NCI-H2171 treated with DMSO at 0.1 percent for 48 hours (cell line): ENCODE results near the gene ESRRB.

Source experiments
- DNase-seq: peaks from one replicate; lab custom pipeline; 2025; lab: John Stamatoyannopoulos, UW

The ESRRB gene

DNA sequence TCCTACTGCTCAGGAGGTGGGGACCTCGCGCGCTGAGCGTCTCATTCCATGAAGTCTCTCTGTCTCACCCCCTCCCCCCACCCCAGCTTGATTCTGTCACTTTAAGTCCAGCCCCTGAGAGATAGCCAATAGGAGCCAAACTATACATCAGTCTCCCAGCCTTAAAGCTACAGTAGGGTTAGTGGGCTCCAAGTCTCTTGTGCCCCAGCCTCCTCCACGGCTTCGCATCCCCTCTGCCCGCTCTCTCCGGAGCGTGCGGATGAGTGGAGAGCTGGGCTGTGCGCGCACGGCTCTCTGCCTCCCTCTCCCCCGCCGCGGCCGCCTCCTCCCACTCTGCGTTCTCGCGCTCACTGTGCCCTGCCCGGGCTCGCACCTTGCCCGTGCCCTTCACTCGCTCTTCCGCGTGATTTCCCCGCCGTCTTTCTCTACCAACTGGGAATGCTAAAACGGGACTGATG is at the start of gene ESRRB:
ESRRB (plus strand) TSS at position 191 of the 458 bp plus-strand sequence; CDS start at position 456, 265 bp downstream.
- DNase-seq = no peak

DNA sequence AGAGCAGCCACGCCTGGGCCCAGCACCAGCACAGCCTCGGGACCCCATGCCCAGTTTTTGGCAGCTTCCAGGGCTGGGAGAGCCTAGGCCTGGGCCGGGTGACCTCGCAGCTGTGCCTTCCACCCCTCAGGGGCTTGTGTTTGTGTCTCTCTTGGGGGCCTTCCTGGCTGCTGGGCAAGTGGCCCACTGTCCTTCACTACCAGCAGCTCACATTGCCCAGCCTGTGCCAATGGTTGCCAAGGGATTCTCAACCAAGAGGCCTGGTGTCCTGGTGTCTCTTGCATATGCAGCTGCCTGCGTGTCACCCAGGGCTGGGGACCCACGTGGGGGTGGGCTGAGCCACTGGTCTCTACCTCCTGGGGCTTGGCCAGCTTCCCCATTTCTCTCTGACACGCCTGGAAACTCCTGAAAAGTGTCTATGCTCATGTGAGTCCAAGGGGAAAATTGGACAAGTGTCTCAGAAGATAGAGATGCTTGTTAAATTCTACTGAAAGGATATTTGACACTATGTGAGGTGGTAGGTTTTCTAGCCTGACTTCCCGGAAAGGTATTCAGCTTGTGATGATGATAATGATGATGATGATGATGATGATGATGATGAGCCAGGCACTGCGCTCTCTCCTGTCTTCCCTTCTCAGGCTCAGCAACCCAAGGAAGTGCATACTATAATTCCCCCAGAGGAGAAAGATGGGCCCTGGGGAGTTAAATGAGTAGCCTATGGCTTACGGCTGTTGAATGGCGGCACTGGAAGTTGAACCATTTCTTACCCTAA is 48.8 kb upstream of the ESRRB start:
- no peak for DNase-seq

DNA sequence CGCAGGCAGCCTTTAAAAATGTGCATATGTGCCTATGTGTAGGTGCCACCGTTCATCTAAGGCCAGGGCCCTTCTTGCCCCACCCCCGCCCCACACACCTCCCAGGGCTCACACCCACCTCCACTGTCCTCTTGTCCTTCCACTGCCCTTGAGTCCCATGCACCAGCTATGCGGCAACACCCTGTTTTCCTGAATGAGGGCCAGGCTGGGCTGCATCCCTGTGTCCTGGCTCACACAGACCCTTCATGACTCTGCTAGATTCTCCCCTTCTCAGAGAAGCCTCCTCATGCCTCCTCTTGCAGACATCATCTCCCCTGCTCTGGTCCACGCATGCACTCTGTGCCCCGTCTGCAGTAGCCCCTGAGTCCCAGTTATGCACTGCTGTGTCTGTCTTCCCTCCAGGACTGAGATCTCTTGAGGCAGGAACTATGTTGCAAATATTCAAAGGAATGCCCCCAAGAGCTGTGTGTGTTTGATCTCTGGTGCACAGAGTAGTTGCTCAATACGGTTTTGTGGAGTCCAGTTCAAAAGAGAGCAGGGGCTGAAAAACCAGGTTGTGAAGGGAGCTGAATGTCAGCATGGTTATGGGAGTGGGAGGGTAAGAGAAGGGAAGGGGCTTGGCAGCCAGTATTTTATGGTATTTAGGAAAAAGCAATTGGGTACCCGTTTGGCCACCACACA is 47.3 kb upstream of the ESRRB start:
- DNase-seq = no peak

DNA sequence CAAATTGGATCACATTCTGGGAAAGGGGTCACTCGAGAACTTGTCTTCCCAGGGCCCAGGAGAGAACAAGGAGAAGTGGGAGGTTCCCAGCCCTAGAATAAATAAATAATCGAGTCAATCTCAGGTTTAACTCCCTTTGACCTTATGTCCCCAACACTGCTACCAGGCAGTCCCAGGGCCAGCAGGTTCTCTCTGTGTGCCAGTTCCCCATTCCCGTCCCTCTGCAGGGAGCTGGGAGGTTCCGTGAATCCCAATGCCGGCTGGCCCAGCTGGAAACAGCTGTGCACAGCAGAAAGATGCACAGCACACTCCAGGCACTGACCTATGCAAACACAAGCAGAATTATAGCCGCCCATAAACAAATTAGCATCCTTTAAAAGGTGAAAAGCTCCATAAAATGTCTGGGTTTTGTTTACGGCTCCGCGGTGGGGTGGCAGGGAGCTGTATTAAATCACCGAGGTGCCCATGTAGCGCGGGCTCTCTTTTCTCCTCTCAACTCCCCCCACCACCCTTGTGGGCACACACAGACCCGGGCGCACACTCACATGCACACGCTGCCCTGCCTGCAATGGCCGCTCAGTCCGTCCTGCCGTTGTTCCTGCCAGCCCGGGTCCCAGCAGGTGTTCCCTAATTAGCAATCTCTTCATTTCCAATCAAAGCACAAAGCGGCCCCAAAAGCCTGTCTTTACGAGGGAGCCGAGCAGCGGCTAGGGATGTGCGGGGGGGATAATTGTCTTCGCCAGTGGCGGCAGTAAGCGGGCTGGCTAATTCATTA is 46.6 kb upstream of the ESRRB start:
- peak; percentile 57 for DNase-seq

DNA sequence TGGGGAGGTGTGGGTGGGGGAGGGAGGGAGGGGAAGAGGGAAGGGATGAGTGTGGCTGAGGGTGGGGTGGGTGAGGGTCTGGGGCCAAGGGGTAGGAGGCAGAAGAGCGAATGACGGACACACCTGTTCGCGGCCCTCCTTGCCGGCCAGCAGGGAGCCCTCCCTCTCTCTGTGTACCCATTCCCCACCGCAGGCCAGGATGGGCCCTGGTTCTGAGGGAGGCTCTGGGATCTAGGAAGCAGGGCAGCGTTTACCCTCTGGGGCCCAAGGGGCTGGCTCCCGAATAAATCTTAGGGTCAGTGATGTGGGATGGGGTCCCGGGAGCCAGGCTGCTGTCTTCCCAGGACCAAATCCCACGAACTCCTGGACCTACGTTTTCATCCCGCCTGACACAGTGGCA is 46.0 kb upstream of the ESRRB start:
- no peak for DNase-seq

DNA sequence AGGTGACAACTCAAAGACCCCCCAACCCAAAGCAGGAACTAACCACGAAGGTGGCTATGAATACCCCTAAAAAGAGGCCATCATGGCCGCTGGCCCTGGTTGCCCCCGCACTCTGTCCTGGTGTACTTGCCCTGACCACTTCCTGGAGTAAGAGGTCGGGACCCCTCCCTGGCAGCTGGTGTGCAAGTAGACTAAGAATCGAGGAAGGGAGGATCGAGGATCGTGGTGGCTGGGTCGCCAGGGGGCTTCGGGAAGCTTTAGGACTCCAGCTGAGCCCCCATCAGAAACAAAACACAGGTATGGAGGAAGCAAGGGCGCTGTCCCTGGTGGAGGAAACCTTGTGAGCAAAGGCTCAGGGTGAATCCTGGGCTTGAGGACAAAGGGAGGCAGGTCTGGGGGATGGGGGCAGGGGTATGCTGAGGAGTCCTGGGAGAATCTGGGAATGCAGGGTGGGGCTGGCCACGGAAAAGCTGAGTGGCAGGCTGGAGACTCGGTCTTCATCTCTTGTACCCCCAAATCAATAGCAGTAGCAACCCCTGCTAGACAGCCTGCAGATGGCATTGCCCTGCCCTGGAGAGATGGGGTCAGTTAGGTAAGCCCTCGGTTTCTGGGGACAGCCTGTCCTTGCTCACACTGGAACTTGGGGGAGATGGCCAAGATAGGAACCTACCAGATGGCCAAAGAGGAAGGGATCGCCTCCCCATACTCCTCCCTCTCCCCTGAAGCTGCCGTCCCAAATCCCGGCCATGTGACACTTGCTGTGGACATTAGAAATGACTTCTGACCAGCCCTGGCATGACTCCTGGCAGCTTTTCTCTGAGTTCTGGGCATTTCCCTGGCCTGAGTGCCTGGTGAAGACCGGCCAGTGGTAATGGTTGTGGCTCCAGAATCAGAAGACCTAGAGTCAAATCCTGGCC is 45.3 kb upstream of the ESRRB start:
- DNase-seq = no peak

DNA sequence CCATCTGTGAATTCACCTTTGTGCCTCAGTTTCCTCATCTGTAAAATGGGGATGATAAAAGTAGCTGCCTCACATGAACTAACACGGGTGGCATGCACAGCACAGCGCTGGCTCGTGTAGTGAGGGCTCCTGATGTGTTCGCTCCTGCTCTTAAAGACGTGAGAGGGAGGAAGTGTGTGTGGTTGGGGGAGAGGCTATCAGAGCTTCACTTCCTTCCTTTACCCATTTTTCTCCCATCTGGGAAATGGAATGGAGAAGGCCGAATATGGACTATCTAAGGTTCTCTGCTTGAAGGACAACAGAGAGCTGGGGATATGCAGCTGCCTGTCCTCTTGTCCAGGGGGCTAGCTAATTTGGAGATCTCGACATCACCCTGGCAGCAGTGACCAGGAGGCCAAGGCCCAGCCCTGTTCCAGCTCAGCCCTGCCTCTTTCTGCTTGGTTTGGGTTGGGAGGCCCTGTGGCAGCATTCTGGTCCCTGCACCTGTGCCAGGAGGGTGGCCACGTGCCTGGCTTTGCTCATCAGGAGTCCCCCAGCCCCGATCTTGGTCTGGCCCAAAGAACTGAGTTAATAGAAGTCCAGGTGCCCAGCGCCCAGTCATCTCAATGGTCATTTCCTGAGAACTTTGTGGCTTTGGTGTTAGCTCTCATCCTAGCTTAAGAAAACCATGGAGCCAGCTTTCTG is 44.5 kb upstream of the ESRRB start:
- DNase-seq = no peak

DNA sequence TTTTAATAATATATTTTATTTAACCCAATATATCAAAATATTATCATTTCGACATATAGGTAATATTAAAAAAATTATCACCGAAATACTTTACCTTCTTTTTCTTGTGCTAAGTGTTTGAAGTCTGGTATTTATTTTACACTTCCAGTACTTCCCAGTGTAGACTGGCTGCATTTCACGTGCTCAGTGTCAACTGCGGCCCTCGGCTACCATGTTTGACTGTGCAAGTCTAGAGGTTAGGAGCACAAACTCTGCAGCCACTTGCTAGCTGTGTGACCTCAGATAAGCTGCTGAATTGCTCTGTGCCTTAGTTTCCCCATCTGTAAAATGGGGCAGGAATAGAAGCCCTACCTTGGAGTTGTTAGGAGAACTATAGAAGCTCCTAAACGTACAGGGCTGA is 42.3 kb upstream of the ESRRB start:
- no peak for DNase-seq

DNA sequence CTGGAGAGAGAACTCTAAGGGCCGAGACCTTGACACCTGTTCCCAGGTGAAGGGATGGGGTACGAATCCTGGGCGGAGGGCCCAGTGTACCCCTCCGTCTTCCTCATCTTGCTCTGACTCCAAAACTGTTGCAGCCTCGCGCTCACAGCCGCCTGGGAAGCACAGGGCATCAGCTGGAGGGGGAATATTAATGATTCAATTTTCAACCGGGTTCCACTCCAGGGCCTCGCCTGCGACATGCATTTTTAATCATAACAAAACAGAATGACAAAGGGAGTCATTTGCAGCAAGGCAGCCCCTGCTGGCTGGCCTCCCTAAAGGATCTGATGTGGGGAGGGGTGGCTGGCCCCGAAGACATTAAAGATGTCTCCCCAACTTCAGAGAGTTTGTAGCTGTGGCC is 41.6 kb upstream of the ESRRB start:
- no peak for DNase-seq

DNA sequence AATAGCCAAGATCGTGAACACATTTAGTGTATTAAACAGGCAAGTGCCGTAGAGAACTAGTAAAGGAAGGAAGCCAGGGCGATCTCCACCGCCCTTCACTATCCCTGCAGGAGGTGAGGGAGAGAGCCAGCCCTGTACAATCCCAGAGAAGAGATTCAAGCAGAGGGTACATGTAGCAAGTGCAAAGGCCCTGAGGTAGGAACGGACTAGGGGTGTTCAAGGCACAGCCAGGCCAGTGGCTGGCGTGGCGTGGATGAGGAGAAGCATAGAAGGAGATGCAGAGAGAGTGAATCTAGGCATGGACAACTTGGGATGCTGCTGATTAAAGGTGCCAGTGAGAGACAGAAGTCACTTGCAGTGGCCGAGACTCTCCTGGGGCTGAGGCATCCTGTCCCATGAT is 39.1 kb upstream of the ESRRB start:
- no peak for DNase-seq

DNA sequence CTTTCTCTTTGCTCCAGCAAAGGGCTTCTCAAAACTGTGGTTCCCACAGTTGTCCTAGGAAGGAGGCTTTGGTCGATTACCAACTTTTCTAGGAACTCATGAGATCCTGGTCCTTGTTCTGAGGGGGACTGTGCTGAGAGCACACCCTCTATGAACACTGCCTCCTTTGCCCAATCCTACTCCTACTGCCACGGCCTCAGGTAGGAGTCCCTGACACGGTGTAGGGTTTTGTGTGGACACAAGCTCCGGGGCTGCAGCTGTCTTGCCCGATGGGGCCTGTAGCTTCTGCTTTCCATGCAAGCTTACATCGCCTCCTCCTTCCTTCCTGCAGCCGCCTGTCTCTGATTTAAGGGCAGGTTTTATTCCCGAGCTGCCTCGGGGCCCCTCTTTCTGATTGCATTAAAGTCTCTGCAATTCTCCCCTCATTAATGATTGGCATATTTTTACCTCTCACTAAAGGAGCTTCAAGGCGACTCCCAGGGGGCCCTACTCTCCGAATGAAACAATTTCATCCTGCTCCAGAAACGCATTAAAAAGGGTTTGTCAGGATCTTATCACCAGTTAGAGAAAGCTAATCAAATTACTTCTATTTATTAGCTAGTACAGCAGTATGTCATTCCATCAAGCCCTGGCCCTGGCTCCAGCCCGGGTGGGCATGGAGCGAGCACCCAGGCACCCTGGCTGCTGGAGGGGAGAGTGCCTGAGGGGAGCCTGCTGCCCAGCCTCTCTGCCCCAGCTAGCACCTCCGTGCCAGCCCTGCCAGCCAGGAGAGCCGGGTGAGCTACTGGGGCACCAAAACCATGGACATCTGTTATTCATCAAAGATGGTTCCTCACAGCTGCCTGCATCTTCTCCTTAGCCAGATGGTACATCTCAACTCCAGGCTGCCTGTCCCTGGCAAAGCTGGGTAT is 38.0 kb upstream of the ESRRB start:
- peak; percentile 87 for DNase-seq

DNA sequence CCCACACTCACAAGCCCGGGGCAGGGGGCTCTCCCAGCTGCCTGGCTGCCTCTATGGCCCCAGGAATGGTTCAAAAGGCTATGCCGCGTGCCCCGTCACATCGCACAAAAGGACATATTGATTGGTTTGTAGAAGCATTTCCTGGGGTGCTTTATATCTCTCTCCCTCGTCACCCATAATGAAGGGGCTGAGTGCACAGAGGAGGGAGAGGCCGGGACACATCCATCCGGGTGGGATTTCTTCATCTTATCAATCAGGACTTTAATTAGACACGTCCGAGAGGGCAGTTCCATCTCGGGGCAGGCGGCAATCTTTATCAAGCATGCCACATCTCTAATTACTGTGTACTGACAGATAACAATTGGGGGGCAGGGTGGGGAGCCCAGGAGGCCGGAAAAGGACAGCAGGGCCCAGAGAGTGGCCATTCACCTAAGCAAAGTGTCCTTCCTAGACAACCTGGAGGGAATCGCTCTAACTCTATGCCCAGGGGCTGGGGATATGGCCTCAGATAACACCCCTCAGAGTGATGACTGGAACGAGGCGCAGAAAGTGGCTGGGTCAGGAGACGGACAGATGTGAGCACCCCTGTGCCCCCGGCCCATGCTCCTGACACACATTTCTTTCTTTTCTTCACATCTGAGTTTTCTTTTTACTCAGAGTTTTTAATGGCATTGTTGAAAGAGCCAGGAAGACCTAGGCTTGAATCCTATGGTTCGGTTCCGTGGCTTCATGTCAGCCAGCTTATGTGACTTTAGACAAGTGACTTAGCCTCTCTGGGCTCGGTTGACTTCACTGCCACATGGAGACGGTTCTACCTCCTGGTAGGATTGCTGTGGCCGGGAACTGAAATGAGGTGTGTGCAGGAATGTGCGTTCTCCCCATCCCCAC is 36.0 kb upstream of the ESRRB start:
- DNase-seq = no peak

DNA sequence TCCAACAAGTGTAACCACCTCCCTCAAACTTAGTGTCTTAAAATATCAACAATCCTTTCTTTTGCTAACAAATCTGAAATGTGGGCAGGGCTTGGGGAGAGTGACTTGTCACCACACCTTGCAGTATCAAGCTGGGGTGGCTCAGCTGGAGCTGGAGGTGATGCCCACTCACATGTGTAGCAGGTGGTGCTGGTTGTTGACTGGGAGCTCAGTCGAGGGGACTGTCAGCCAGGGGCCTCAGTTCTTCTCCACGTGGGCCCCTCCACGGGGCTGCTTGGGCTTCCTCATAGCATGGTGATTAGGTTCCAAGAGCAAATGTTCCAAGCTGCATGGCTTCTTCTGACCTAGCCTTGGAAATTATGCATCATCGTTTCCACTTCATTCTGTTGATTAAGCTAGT is 32.6 kb upstream of the ESRRB start:
- no peak for DNase-seq

DNA sequence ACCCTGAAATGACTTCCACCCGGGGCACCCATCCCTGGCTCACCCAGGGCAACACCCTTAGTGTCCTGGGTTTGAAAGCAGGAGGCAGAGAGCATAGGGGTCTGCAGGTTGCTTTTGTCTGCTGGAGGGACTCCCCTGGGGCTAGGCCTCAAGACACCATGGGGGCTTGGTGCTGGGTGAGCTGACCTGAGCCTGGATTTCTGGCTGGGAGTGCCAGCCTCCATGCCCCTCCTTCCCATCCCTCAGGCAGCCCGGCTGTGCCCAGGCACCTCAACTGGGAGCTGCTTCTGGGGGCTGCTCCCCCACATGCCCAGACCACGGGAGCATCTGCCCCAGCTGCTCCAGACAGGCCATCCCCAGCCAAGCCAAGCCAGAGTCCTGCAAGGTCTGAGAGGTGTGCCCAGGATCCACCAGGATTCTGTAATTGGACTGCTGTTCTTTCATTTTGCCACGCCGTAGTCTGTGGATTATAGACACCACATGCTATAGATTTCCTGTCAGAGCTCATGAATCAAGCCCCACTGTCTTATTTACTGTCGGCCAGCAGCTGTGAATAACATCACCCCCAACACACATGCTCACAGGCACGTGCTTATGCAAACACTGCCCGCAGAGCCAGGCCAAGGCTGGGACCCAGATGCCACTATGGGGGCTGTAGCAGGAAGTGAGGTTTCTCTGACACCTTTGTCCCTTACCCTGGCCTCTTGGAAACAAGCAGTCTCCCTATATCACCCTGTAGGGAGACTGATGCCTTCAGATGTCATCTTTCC is 29.4 kb upstream of the ESRRB start:
- DNase-seq = no peak

DNA sequence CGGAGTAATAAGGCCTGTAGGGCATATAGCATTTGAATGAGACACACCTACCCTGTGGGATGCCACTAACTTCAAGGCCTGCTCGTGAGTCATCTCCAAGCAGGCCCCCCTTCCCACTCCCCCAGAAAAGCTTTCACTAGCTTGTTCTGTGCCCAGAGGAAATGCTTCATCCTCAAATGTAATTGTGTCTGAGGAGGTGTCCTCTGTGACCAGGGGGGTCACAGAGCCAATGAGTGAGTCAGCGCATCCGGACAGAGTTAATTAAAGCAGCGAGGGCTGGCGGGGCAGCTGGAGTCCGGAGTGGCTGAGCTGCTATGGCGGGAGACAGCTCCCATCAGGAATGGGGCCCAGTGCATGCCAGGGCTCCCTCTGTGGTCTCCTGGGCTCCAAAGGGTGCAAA is 27.0 kb upstream of the ESRRB start:
- DNase-seq = no peak

DNA sequence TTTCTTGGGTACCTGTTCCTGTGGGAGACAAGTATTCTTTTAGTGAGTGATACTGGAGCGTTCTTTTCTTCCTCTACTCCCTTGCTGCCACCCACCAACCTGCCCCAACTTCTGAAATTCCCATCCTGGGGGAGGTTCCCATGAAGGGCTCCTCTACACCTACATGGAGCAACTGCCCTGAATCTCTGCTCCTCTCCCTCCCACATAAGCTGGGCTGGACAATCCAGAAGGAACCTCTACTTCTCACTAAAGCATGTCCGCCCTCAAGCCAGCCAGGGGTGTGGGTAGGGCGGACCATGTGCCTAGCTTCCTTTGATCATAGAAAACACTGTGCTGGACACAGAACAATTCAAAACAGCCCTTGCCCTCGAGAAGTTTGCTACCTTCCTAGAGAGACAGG is 25.9 kb upstream of the ESRRB start:
- no peak for DNase-seq

DNA sequence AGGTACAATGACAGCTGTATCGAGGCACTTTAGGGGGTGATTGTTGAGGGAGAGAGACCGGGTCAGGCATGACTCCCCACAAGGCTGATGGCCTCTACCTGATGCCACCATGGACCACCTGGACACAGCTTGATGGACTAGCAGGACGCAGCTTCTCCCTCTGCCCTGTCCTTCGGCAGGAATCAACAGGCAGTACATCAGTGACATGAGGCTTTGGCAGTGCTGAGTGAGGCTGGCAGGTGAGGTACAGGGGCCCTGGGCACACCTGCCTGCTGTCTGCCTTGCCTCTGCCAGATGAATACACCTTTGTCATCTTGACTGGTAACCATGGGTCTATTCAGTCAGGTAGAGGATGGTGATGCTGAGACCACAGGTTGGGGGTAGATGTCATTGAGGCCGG is 25.3 kb upstream of the ESRRB start:
- no peak for DNase-seq

DNA sequence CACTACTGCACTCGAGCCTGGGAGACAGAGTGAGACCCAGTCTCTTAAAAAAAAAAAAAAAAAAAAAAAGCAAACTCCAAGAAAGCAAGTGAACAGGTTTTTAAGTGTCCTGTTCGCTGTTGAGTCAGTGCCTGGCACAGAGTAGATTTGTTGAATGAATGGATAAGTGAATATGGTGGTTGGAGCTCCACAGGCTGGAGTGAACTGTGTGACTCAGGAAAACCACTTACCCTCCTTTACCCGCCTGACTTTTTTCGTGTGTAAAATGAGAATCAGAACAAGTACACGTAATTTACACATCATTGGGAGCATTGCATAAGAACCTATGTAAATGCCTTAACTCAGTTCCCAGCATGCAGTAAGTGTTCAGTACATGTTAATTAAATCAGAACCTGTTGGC is 24.0 kb upstream of the ESRRB start:
- DNase-seq = no peak
